Measurements from ENCODE around the gene LCTL.

- no peak for TF ChIP-seq EZH2 (IDR thresholded peaks at IDR 0.05; ENCODE audit: low read length, missing control alignments)
- TF ChIP-seq CTCF (conservative IDR thresholded peaks at IDR 0.05 in 1 of 2, IDR thresholded peaks at IDR 0.05 in 1 of 2; ENCODE audit: low read depth in 1 of 2, low read length in 2 of 2): no peak
Measured at GRCh38 chr15:66503780-66504562, 61.8 kb downstream of the LCTL start.

All from fibroblast of lung (primary cell).